MCF 10A (cell line): ENCODE results near the gene RIPK4. TPM values are rescaled to one million over a fixed set of nuclear protein-coding genes. Genes with fewer than 3 reads are reported as not detected.
A peak's percentile ranks its signal among the peaks of the same experiment; 100 is the strongest.

Experiments
- BruUV-seq: library from RNA; stranded (reverse); fragments of 400-500 nt; replicated peaks from 2 replicates; lab custom pipeline; 2021; lab: Mats Ljungman, UMichigan
- CTCF ChIA-PET: fragments of 300-600 bp; sonication (Branson Sonifier 250); formaldehyde crosslinking; extraction: SDS; loops from one replicate; lab custom pipeline; 2021; ENCODE audit warnings: antibody characterized with exemption, inconsistent platforms; lab: Yijun Ruan, JAX
- POLR2A ChIA-PET: fragments of 300-600, 350-650 bp; sonication (Branson Sonifier 250); formaldehyde crosslinking; extraction: SDS; loops from one replicate; lab custom pipeline; 2020; ENCODE audit warnings: antibody characterized with exemption, inconsistent platforms; lab: Yijun Ruan, JAX
- DNase-seq: peaks from one replicate; pipeline ENCODE4 v3.0.0-alpha.2; 2018; ENCODE audit not compliant: unreplicated experiment
- H3K27ac Mint-ChIP-seq: one replicate; pipeline ENCODE4 v1.8.0; 2022; ENCODE audit warnings: mild to moderate bottlenecking, low read depth, mixed read lengths; ENCODE audit not compliant: unreplicated experiment
- H3K27me3 Mint-ChIP-seq: one replicate; pipeline ENCODE4 v1.8.0; 2022; ENCODE audit warnings: mixed read lengths; ENCODE audit not compliant: insufficient read depth, unreplicated experiment
- H3K36me3 Mint-ChIP-seq: one replicate; pipeline ENCODE4 v1.8.0; 2022; ENCODE audit warnings: mild to moderate bottlenecking, moderate library complexity, mixed read lengths; ENCODE audit not compliant: insufficient read depth, unreplicated experiment
- H3K4me1 Mint-ChIP-seq: one replicate; pipeline ENCODE4 v1.8.0; 2022; ENCODE audit warnings: mixed read lengths; ENCODE audit not compliant: insufficient read depth, unreplicated experiment
- H3K4me3 Mint-ChIP-seq: one replicate; pipeline ENCODE4 v1.8.0; 2022; ENCODE audit warnings: mild to moderate bottlenecking, moderate library complexity, mixed read lengths; ENCODE audit not compliant: unreplicated experiment
- H3K9me3 Mint-ChIP-seq: one replicate; pipeline ENCODE4 v1.8.0; 2022; ENCODE audit warnings: mixed read lengths; ENCODE audit not compliant: unreplicated experiment
- CTCF ChIP-seq: fragments of 200-600 bp; IDR thresholded peaks from one replicate; pipeline ENCODE4 v1.8.0; 2022; ENCODE audit warnings: antibody characterized with exemption, mild to moderate bottlenecking; ENCODE audit not compliant: unreplicated experiment
- intact Hi-C: fragments of 100-400 bp; cut with micrococcal nuclease; formaldehyde crosslinking; loops from 2 replicates; pipeline ENCODE4 v1.14.1; 2022
- total RNA-seq: library from RNA; stranded (reverse); gene quantifications from 2 replicates; pipeline ENCODE4 v1.2.3, GENCODE V29; 2022

RIPK4 gene
- total RNA-seq, 1 experiment from 2014 or later, result 22.3 TPM

GRCh38 chr21:41703857-41704501 is 62.9 kb downstream of the RIPK4 start:
- DNase-seq, result peak; percentile 26
- H3K27me3 Mint-ChIP-seq, result no peaks in the 10 kb centered on the region
- intact Hi-C loops, result no loop called here
- CTCF ChIA-PET, result interaction anchor here (0.6 kb wide), 1 partner anchor 15 kb away, joined by 4 read pairs; no protein-coding TSS in a partner anchor
- no TSS peak for BruUV-seq
- no peak for TF ChIP-seq CTCF
- no peak overlapping the region for H3K4me3 Mint-ChIP-seq
- H3K9me3 Mint-ChIP-seq, result peaks cover 6% of the 10 kb centered on the region
- no peaks in the 10 kb centered on the region for H3K36me3 Mint-ChIP-seq
- POLR2A ChIA-PET, result no interaction called here
- H3K4me1 Mint-ChIP-seq, result peaks cover 18% of the 10 kb centered on the region
- H3K27ac Mint-ChIP-seq, result no peak overlapping the region

GRCh38 chr21:41701749-41702148 is 65.1 kb downstream of the RIPK4 start:
- intact Hi-C loops, result no loop called here
- TF ChIP-seq CTCF, result no peak
- no peak for DNase-seq
- H3K9me3 Mint-ChIP-seq, result peaks cover under 1% of the 10 kb centered on the region
- no peak overlapping the region for H3K4me3 Mint-ChIP-seq
- no peaks in the 10 kb centered on the region for H3K36me3 Mint-ChIP-seq
- POLR2A ChIA-PET, result no interaction called here
- H3K27me3 Mint-ChIP-seq, result no peaks in the 10 kb centered on the region
- no TSS peak for BruUV-seq
- H3K4me1 Mint-ChIP-seq, result peaks cover 5% of the 10 kb centered on the region
- H3K27ac Mint-ChIP-seq, result no peak overlapping the region
- CTCF ChIA-PET, result no interaction called here

GRCh38 chr21:41699311-41699710 is 67.5 kb downstream of the RIPK4 start:
- no peak for DNase-seq
- intact Hi-C loops, result no loop called here
- no peak for TF ChIP-seq CTCF
- Mint-ChIP-seq H3K9me3 (peaks cover 1% of the 10 kb centered on the region), H3K4me3 (no peak overlapping the region), H3K27ac (no peak overlapping the region), H3K36me3 (no peaks in the 10 kb centered on the region), H3K4me1 (no peaks in the 10 kb centered on the region), H3K27me3 (no peaks in the 10 kb centered on the region)
- ChIA-PET CTCF (no interaction called here), POLR2A (no interaction called here)
- BruUV-seq, result no TSS peak

- H3K27me3 Mint-ChIP-seq, result no peaks in the 10 kb centered on the region
- peaks cover 10% of the 10 kb centered on the region for H3K9me3 Mint-ChIP-seq
- no peak for DNase-seq
- no peak overlapping the region for H3K4me3 Mint-ChIP-seq
- BruUV-seq, result no TSS peak
- ChIA-PET POLR2A (interaction anchor here (0.7 kb wide), 1 partner anchor 54 kb away, joined by 3 read pairs; no protein-coding TSS in a partner anchor), CTCF (interaction anchor here (0.6 to 0.8 kb wide), 3 partner anchors 12 to 85 kb away, joined by 3 to 4 read pairs (median 3); no protein-coding TSS in a partner anchor)
- intact Hi-C loops, result no loop called here
- H3K36me3 Mint-ChIP-seq, result no peaks in the 10 kb centered on the region
- no peaks in the 10 kb centered on the region for H3K4me1 Mint-ChIP-seq
- TF ChIP-seq CTCF, result no peak
- H3K27ac Mint-ChIP-seq, result no peak overlapping the region
Observed at GRCh38 chr21:41698071-41698470, 68.8 kb downstream of the RIPK4 start.
